ENCODE data around the gene ZMYND8. TPM values are rescaled to one million over a fixed set of nuclear protein-coding genes. Genes with fewer than 3 reads are reported as not detected.

Gene ZMYND8
- total RNA-seq, 1 donor from 2014 or later = 57.6 TPM

DNA sequence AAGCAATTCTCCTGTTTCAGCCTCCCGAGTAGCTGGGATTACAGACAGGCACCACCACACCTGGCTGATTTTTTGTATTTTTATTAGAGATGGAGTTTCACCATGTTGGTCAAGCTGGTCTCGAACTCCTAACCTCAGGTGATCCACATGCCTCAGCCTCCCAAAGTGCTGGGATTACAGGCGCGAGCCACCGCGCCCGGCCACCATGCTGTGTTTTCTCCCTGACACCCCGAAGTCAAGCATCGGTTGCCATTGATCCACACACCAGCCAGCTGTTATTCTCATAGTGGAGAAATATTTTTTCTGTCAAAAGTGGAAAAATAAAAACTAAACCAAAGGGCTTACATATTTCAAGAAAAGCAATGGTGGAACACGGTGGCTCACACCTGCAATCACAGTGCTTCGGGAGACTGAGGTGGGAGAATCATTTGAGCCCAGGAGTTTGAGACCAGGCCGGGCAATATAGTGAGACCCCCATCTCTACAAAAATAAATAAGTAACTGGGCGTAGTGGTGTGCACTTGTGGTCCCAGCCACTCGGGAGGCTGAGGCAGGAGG lies 157.4 kb downstream of the ZMYND8 start:
- Histone ChIP-seq H3K36me3 (no peaks in the 10 kb centered on the region), H3K27me3 (ENCODE audit: low read depth) (no peaks in the 10 kb centered on the region), H3K27ac (no peak overlapping the region), H3K4me1 (peaks cover 12% of the 10 kb centered on the region), H3K9me3 (no peaks in the 10 kb centered on the region), H3K4me3 (no peak overlapping the region)
- DNase-seq = no peak
- TF ChIP-seq, protein P1, sequence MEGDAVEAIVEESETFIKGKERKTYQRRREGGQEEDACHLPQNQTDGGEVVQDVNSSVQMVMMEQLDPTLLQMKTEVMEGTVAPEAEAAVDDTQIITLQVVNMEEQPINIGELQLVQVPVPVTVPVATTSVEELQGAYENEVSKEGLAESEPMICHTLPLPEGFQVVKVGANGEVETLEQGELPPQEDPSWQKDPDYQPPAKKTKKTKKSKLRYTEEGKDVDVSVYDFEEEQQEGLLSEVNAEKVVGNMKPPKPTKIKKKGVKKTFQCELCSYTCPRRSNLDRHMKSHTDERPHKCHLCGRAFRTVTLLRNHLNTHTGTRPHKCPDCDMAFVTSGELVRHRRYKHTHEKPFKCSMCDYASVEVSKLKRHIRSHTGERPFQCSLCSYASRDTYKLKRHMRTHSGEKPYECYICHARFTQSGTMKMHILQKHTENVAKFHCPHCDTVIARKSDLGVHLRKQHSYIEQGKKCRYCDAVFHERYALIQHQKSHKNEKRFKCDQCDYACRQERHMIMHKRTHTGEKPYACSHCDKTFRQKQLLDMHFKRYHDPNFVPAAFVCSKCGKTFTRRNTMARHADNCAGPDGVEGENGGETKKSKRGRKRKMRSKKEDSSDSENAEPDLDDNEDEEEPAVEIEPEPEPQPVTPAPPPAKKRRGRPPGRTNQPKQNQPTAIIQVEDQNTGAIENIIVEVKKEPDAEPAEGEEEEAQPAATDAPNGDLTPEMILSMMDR (IDR thresholded peaks at IDR 0.05) = no peak
- no peak for ATAC-seq
- intact Hi-C loops (cut with DNase I) = no loop called here

- Histone ChIP-seq H3K4me1 (peaks cover 12% of the 10 kb centered on the region), H3K36me3 (no peaks in the 10 kb centered on the region), H3K27ac (no peak overlapping the region), H3K9me3 (no peaks in the 10 kb centered on the region), H3K4me3 (no peak overlapping the region), H3K27me3 (ENCODE audit: low read depth) (no peaks in the 10 kb centered on the region)
- no peak for DNase-seq
- intact Hi-C loops (cut with DNase I) = no loop called here
- ATAC-seq = no peak
- TF ChIP-seq, protein P1 (IDR thresholded peaks at IDR 0.05) = no peak
Observed at GRCh38 chr20:47198254-47198671, 158.2 kb downstream of the ZMYND8 start.

DNA sequence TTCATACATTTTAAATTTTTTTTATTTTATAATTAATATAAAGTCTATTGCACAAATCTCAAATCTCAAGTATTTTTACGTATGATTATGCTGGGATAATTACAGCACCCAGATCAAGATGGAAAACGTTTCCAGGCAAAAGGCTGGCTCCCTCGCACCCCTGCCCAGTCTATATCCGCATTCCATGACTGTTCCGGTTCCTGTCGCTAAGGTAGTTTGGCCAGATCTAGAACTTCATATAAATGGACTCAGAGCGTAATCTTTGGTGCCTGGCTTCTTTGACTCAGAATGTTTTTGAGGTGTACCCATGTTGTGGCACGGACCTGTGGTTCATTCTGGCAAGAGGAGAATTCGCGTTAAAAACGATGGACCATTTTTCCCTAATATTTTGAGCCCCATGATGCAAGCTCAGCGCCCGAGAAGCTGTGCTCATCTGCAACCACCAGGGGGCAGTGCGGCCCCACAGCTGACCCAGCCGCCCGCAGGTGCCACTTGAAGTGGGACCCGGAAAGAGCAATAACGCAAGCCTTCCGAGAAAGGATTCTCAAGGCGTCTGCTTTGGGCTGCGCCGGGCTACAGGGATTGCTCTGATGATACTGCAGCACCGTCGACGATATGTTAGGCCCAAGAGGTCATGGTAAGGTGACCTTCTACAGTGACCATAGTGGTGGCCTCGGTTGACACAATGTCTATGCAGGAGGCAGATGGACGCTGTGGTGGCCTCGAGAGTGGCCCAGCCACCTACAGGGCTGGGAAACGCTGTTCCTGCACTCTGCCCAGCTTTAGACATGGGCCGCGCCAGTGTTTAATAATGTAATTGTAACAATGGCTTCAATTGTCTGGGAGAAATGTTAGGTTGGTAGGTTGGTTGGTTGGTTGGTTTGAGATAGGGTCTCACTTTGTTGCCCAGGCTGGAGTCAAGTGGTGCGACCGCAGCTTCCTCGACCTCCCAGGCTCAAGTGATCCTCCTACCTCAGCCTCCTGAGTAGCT lies 160.1 kb downstream of the ZMYND8 start:
- Histone ChIP-seq H3K27me3 (ENCODE audit: low read depth) (no peaks in the 10 kb centered on the region), H3K27ac (no peak overlapping the region), H3K9me3 (no peaks in the 10 kb centered on the region), H3K4me3 (no peak overlapping the region), H3K36me3 (no peaks in the 10 kb centered on the region), H3K4me1 (peaks cover 12% of the 10 kb centered on the region)
- ATAC-seq (peak; percentile 85 to 93), DNase-seq (peak; percentile 82)
- TF ChIP-seq, protein P1 (IDR thresholded peaks at IDR 0.05) = peak; percentile 95
- intact Hi-C loops (cut with DNase I) = no loop called here

DNA sequence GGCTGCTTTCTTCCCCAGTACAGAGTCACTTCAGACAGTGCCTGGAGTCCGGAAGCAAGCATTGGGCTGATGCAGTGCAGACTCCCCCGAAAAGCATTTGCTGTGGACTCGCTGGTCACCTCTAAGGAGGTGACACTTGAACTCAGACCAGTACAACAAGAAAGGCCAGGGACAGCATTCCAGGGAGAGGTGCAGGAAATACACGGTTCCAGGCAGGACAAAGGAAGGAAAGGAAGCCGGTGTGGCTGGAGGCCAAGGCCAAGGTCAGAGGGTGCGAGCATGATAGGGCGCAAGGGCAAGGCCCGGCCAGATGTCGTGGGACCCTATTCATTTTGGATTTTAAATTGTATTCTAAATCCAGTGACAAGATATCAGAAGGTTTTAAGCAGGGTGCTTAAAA lies 160.9 kb downstream of the ZMYND8 start:
- no peaks in the 10 kb centered on the region for H3K27me3 ChIP-seq (ENCODE audit: low read depth)
- H3K4me3 ChIP-seq = no peak overlapping the region
- no peak for DNase-seq
- no peak overlapping the region for H3K27ac ChIP-seq
- H3K9me3 ChIP-seq = no peaks in the 10 kb centered on the region
- TF ChIP-seq, protein P1 (IDR thresholded peaks at IDR 0.05) = no peak
- intact Hi-C loops (cut with DNase I) = no loop called here
- no peaks in the 10 kb centered on the region for H3K36me3 ChIP-seq
- no peak for ATAC-seq
- H3K4me1 ChIP-seq = peaks cover 12% of the 10 kb centered on the region

- intact Hi-C loops (cut with DNase I) = no loop called here
Observed at GRCh38 chr20:47191956-47192355, 164.5 kb downstream of the ZMYND8 start.

More at GRCh38 chr20:47191956-47192355, 164.5 kb downstream of the ZMYND8 start:
- H3K9me3 ChIP-seq = no peaks in the 10 kb centered on the region
- no peak for DNase-seq
- no peak for ATAC-seq
- no peaks in the 10 kb centered on the region for H3K36me3 ChIP-seq
- H3K4me1 ChIP-seq = peaks cover 12% of the 10 kb centered on the region
- TF ChIP-seq, protein P1 (IDR thresholded peaks at IDR 0.05) = no peak
- no peak overlapping the region for H3K27ac ChIP-seq
- H3K27me3 ChIP-seq (ENCODE audit: low read depth) = no peaks in the 10 kb centered on the region
- no peak overlapping the region for H3K4me3 ChIP-seq
